GM10847 (cell line): ENCODE measurements around the gene CLDN9.

ENCODE experiments used
- POLR2A ChIP-seq: IDR thresholded peaks from 2 replicates; pipeline ENCODE4 v1.6.1; 2011; ENCODE audit not compliant: insufficient read length; ENCODE audit errors: extremely low read depth

The CLDN9 gene

GRCh38 chr16:3012828-3013420, at the start of gene CLDN9:
TSS of gene CLDN9 (plus strand) at chr16:3012923. CDS start at chr16:3013363, 440 bp downstream.
- no peak for TF ChIP-seq POLR2A

GRCh38 chr16:2963074-2963722, 49.5 kb upstream of the CLDN9 start:
- no peak for TF ChIP-seq POLR2A

GRCh38 chr16:2963723-2964474, 48.8 kb upstream of the CLDN9 start, which contains the start of gene KREMEN2:
TSS of gene KREMEN2 (plus strand) at chr16:2964275. CDS start at chr16:2964521, 246 bp downstream.
- no peak for TF ChIP-seq POLR2A

GRCh38 chr16:2964475-2965336, 48.0 kb upstream of the CLDN9 start:
- TF ChIP-seq POLR2A, result no peak

GRCh38 chr16:2966043-2966807, 46.5 kb upstream of the CLDN9 start:
- TF ChIP-seq POLR2A, result no peak

GRCh38 chr16:2966808-2967191, 45.9 kb upstream of the CLDN9 start:
- TF ChIP-seq POLR2A, result no peak

- TF ChIP-seq POLR2A, result no peak
These were observed 45.5 kb upstream of the CLDN9 start for GRCh38 chr16:2967211-2967631.

- TF ChIP-seq POLR2A, result no peak
These were observed 45.0 kb upstream of the CLDN9 start for GRCh38 chr16:2967721-2968161.

- no peak for TF ChIP-seq POLR2A
These were observed 44.4 kb upstream of the CLDN9 start for GRCh38 chr16:2968368-2968737.

GRCh38 chr16:2968738-2969544, 43.8 kb upstream of the CLDN9 start, which contains the start of gene PAQR4:
TSS of gene PAQR4 (plus strand) at chr16:2969348. CDS start at chr16:2969675, 327 bp downstream.
- TF ChIP-seq POLR2A, result no peak

- TF ChIP-seq POLR2A, result no peak
These were observed 42.9 kb upstream of the CLDN9 start for GRCh38 chr16:2969545-2970521.

GRCh38 chr16:2970563-2970962, 42.2 kb upstream of the CLDN9 start:
- no peak for TF ChIP-seq POLR2A
